Measurements from ENCODE around the gene SECTM1. TPM values are rescaled to one million over a fixed set of nuclear protein-coding genes. Genes with fewer than 3 reads are reported as not detected.
"Not testable (repeated sequence)": the region's sequence is repeated elsewhere in the genome, so short reads cannot be mapped to it uniquely, and the experiment has no call there.

The SECTM1 gene
- total RNA-seq, 1 donor from 2014 or later = 0.27 TPM

- no peak overlapping the region for H3K4me3 ChIP-seq (ENCODE audit: insufficient read depth, low read depth, low read length)
- H3K4me1 ChIP-seq (ENCODE audit: insufficient read depth, low read length) = no peaks in the 10 kb centered on the region
- H3K4me3 Mint-ChIP-seq (ENCODE audit: unreplicated experiment) = no peak overlapping the region
- no peaks in the 10 kb centered on the region for H3K36me3 ChIP-seq (ENCODE audit: insufficient read depth, low read length)
- DNase-seq (ENCODE audit: low read depth) (no peak), FAIRE-seq (no peak)
- no peak overlapping the region for H3K27ac Mint-ChIP-seq (ENCODE audit: unreplicated experiment)
- H3K9me3 Mint-ChIP-seq (ENCODE audit: unreplicated experiment) = no peaks in the 10 kb centered on the region
- no peak overlapping the region for H3K9ac ChIP-seq (ENCODE audit: low read length)
- TF ChIP-seq EZH2 (IDR thresholded peaks at IDR 0.05; ENCODE audit: insufficient read depth, low read length) (no peak), CTCF (IDR thresholded peaks at IDR 0.05; ENCODE audit: insufficient read depth, low read depth, low read length) (no peak)
- H3K36me3 Mint-ChIP-seq (ENCODE audit: low read depth, unreplicated experiment) = peaks cover 1% of the 10 kb centered on the region
- peaks cover 3% of the 10 kb centered on the region for H4K20me1 ChIP-seq (ENCODE audit: insufficient read depth, low read length)
- no peak overlapping the region for H2AFZ ChIP-seq (ENCODE audit: low read depth, low read length)
- H3K27me3 ChIP-seq (ENCODE audit: insufficient read depth, low read length) = peaks cover 9% of the 10 kb centered on the region
- H3K27ac ChIP-seq (ENCODE audit: low read depth, low read length) = no peak overlapping the region
- no peaks in the 10 kb centered on the region for H3K4me1 Mint-ChIP-seq (ENCODE audit: low read depth, unreplicated experiment)
- H3K4me2 ChIP-seq (ENCODE audit: low read length) = no peak overlapping the region
- no peaks in the 10 kb centered on the region for H3K79me2 ChIP-seq (ENCODE audit: insufficient read depth, low read length)
- peaks cover 27% of the 10 kb centered on the region for H3K27me3 Mint-ChIP-seq (ENCODE audit: low read depth, unreplicated experiment)
- H3K9me3 ChIP-seq (ENCODE audit: insufficient read depth, low read depth, low read length) = no peaks in the 10 kb centered on the region
These were observed 14.9 kb upstream of the SECTM1 start for GRCh38 chr17:82348434-82348833.

- not testable (repeated sequence) for H3K9ac ChIP-seq (ENCODE audit: low read length); H4K20me1 ChIP-seq (ENCODE audit: insufficient read depth, low read length); H3K4me3 ChIP-seq (ENCODE audit: insufficient read depth, low read depth, low read length); H3K27ac Mint-ChIP-seq (ENCODE audit: unreplicated experiment); H3K9me3 Mint-ChIP-seq (ENCODE audit: unreplicated experiment); H3K79me2 ChIP-seq (ENCODE audit: insufficient read depth, low read length); H3K27me3 ChIP-seq (ENCODE audit: insufficient read depth, low read length); H3K4me1 Mint-ChIP-seq (ENCODE audit: low read depth, unreplicated experiment); H3K4me2 ChIP-seq (ENCODE audit: low read length); H3K36me3 Mint-ChIP-seq (ENCODE audit: low read depth, unreplicated experiment); DNase-seq (ENCODE audit: low read depth); H3K9me3 ChIP-seq (ENCODE audit: insufficient read depth, low read depth, low read length); H3K4me1 ChIP-seq (ENCODE audit: insufficient read depth, low read length); H3K27ac ChIP-seq (ENCODE audit: low read depth, low read length); H3K36me3 ChIP-seq (ENCODE audit: insufficient read depth, low read length); FAIRE-seq; H2AFZ ChIP-seq (ENCODE audit: low read depth, low read length); H3K4me3 Mint-ChIP-seq (ENCODE audit: unreplicated experiment)
- H3K27me3 Mint-ChIP-seq (ENCODE audit: low read depth, unreplicated experiment) = peaks cover 31% of the 10 kb centered on the region
These were observed 14.4 kb upstream of the SECTM1 start for GRCh38 chr17:82347994-82348393.

- no peak overlapping the region for H3K27ac Mint-ChIP-seq (ENCODE audit: unreplicated experiment)
- Histone ChIP-seq H3K4me3 (ENCODE audit: insufficient read depth, low read depth, low read length) (no peak overlapping the region), H3K4me2 (ENCODE audit: low read length) (no peak overlapping the region), H2AFZ (ENCODE audit: low read depth, low read length) (no peak overlapping the region), H3K4me1 (ENCODE audit: insufficient read depth, low read length) (no peaks in the 10 kb centered on the region), H3K9me3 (ENCODE audit: insufficient read depth, low read depth, low read length) (peaks cover 3% of the 10 kb centered on the region), H3K9ac (ENCODE audit: low read length) (no peak overlapping the region), H4K20me1 (ENCODE audit: insufficient read depth, low read length) (no peaks in the 10 kb centered on the region), H3K27ac (ENCODE audit: low read depth, low read length) (no peak overlapping the region), H3K27me3 (ENCODE audit: insufficient read depth, low read length) (peaks cover 9% of the 10 kb centered on the region), H3K36me3 (ENCODE audit: insufficient read depth, low read length) (no peaks in the 10 kb centered on the region), H3K79me2 (ENCODE audit: insufficient read depth, low read length) (no peaks in the 10 kb centered on the region)
- peaks cover 30% of the 10 kb centered on the region for H3K27me3 Mint-ChIP-seq (ENCODE audit: low read depth, unreplicated experiment)
- TF ChIP-seq EZH2 (IDR thresholded peaks at IDR 0.05; ENCODE audit: insufficient read depth, low read length) (no peak), CTCF (IDR thresholded peaks at IDR 0.05; ENCODE audit: insufficient read depth, low read depth, low read length) (no peak)
- H3K36me3 Mint-ChIP-seq (ENCODE audit: low read depth, unreplicated experiment) = peaks cover 1% of the 10 kb centered on the region
- H3K4me1 Mint-ChIP-seq (ENCODE audit: low read depth, unreplicated experiment) = no peaks in the 10 kb centered on the region
- no peaks in the 10 kb centered on the region for H3K9me3 Mint-ChIP-seq (ENCODE audit: unreplicated experiment)
- no peak for DNase-seq (ENCODE audit: low read depth)
- no peak for FAIRE-seq
- H3K4me3 Mint-ChIP-seq (ENCODE audit: unreplicated experiment) = no peak overlapping the region
These were observed 13.1 kb upstream of the SECTM1 start for GRCh38 chr17:82346342-82347300.
